Activated CD8-positive, alpha-beta memory T cell treated with anti-CD3 and anti-CD28 coated beads for 24 hours (primary cell): ENCODE results near the gene NECTIN1.

ENCODE experiments used
- DNase-seq: peaks from one replicate; pipeline ENCODE4 v3.0.0-alpha.2; 2020

NECTIN1 gene

GRCh38 chr11:119638851-119639250 lies 90.1 kb downstream of the NECTIN1 start:
- DNase-seq, result no peak

GRCh38 chr11:119637481-119637880 lies 91.5 kb downstream of the NECTIN1 start:
- no peak for DNase-seq

DNA sequence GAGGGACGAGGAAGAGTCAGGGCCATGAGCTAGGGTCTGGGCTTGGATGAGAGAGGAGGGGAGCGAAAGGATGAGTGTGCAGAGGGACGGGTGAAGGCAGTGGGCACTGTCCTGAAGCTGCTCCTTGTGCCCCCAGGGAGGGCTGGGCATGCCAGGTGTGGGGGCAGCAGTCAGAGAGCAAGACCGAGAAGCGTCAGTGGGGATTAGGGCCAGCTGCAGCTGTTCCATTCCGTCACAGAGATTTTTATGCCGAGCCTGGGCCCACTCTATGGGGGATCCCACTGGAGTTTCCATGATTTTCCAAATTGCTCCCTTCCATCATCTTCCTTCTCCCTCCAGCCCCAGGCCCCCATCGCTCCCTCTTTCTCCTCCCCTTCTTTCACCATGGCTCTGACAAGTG lies 93.2 kb downstream of the NECTIN1 start:
- DNase-seq, result no peak

DNA sequence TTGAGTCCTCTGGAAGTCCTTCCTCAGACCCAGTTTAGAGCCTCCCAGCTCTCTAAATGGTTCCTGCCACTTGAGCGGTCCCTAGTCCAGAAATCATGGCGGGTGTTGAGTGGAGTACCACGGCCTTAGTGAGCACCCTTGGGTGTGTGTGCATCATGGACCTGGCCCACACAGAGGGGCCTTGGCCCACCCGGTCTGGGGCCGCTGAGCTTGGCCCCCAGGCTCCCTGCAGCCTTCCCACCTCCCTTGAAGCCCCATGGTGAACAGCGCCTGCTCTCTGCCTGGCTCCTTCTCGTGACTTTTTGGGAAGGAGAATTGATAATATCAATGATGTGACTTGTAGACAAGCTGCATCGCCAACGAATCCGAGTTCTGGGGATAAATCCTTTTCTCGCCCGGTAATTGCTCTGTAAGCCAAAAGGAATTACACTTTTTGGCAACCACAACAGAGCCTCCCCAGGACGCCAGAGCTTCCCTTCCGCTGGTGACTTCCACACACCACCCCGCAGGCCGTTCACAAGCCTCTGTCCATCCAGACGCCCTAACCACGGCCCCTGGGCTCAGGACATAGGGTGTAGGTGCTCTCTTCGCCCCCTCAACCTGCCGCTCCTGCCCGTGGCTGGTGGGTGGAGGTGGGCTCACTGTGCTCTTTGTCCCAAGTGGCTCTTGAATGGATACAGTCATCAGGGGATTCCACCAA lies 93.8 kb downstream of the NECTIN1 start:
- no peak for DNase-seq

GRCh38 chr11:119634301-119634700 lies 94.7 kb downstream of the NECTIN1 start:
- no peak for DNase-seq

- no peak for DNase-seq
These were observed 99.0 kb downstream of the NECTIN1 start for GRCh38 chr11:119629834-119630624.

- DNase-seq, result no peak
These were observed 99.9 kb downstream of the NECTIN1 start for GRCh38 chr11:119629085-119629484.

DNA sequence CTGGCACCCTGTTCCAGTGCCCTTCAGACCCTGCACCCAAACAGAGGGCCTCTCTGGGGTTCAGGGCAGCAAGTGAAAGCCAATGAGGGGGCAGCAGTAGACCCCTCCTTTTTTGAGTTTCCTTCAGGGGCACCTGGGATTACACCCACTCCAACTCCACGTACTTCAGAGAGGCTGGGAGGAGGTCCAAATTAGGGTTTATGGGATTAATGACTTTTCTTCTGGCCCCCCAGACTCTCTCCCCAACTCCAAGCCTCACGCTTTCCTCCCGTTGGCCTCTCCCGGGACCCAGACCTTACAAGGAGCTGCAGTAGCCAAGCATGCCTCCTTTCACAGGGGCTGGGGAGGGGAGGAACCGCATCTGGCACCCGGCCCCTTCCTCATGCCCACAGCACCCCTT lies 101.7 kb downstream of the NECTIN1 start:
- no peak for DNase-seq

DNA sequence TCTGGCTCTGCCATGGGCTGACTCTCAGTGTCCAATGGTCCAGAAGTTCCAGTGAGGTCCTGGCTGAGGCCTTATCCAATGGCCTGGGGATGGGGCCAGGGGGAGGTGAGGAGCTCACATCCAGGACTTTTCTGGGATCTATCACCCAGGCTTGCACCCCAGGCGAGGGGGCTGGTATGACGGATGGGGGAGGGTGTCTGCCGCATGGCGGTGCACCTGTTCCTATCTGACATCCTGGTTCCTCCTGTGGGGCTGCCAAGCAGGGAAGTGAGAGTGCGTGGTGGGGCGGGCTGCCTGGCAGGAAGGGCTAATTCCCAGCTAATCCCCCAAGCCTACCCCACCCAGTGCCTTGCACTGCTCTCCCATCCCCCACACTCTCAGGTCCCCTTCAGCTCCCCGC lies 102.1 kb downstream of the NECTIN1 start:
- DNase-seq, result no peak

- DNase-seq, result no peak
These were observed 102.7 kb downstream of the NECTIN1 start for GRCh38 chr11:119626197-119626841.

DNA sequence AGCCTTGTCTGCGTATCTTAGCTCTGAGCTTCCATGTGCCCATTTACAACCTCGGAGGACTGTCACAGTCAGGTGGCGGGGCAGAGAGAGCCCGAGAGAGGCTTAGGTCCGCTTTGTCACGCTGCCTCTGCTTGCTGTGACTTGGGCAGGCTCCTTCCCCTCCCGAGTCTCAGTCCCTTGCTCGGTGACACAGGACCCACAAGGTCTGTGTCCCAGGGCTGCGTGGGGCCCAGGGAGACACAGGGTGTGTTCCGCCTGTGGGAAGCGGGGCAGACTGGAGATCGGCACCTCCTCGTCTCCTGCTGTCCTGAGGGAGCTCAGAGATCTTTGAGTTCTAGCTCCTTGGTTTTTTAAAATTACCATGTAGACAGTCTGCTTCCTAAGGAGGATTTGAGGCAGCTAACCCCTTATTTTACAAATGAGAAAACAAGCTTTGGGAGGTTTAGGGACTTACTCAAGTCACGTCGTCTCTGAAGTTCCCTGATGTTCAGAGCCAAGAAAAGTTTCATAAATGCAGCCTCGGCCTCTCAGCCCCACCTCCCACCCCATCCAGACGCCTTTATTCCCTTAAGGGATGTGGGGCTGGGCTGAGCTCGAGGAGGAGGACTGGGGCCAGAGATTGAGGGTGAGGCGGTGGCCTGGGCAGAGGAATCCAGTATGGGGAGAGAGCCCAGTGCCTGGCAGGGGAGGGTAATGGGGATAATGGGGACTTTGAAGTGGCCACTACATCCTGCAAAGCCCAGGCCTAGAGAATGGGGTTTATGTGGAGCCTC lies 103.6 kb downstream of the NECTIN1 start:
- DNase-seq, result no peak

DNA sequence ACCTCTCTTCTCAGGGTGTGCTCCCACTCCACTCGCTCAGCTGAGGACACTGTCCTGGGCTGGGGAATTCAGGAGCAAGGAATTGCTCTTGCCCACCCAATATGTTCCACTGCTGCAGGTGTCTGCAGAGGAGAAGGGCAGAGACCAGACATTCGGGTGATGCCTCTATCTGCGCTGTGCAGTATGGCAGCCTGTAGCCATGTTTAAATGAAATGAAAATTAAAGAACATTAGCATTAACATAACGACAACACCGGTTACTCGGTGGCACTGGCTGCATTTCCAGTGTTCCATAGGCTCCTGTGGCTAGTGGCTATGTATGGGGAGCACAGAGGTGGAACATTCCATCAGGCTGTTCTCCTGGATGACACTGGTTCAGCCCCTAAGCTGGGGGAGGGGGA lies 104.4 kb downstream of the NECTIN1 start:
- no peak for DNase-seq

- no peak for DNase-seq
These were observed 104.8 kb downstream of the NECTIN1 start for GRCh38 chr11:119624102-119624615.

DNA sequence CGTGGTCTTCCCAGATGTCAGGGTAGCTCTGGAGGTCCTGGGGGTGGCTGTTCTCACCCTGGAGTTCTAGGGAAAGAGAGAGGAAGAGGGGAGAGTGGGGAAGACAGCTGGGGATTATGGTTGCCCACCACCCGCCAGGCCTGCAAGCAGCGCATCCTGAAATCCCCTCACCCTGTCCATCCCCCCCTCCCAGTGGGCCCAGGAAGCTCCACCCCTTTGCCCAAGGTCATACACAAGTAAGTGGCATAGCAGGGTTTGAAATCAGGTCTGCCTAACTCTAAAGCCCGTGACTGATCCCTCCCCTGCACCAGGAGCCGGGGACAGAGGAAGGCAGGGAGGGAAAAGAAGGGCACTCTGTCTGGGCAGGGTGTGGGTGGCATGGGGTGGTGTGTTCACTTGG lies 105.3 kb downstream of the NECTIN1 start:
- no peak for DNase-seq

- no peak for DNase-seq
These were observed 106.4 kb downstream of the NECTIN1 start for GRCh38 chr11:119622454-119623143.

DNA sequence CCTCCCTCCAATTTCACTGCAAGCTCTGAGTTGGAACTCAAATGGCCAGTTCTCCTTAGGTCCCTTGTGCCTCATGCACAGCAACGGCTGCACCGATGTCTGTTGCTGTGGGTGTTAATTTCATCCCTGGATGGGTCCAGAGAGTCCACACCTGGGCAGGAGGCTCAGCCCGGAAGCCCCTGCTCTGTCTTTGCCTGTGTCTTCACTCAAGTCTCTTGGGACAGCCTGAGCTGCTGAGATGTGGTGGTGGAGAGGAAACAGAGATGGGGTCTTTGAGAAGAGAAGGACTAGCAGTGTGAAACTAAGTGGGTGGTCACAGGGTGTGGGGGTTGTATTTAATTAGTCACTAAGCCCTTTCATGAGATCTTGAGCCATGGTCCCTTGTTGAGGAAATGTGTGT lies 109.3 kb downstream of the NECTIN1 start:
- no peak for DNase-seq

GRCh38 chr11:119618208-119618909 lies 110.6 kb downstream of the NECTIN1 start:
- no peak for DNase-seq

- DNase-seq, result no peak
These were observed 111.7 kb downstream of the NECTIN1 start for GRCh38 chr11:119617340-119617713.

- no peak for DNase-seq
These were observed 112.2 kb downstream of the NECTIN1 start for GRCh38 chr11:119616586-119617339.

DNA sequence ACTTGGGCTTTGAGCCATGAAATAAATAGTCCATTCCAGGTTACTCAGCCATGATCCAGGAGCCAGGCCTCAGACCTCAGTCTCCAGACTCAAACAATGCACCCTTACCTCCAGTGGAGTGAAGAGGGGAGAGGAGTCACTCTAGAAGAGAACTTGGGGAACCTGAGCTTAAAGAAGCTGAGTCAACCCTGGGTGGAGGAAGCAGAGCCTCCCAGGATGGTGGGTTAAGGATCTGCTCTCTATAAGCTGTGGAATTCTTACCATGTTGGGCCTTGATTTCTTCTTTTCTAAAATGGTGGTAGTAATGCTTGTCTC lies 113.2 kb downstream of the NECTIN1 start:
- no peak for DNase-seq
